ENCODE measurements around the gene VEGFB.

The VEGFB gene

DNA sequence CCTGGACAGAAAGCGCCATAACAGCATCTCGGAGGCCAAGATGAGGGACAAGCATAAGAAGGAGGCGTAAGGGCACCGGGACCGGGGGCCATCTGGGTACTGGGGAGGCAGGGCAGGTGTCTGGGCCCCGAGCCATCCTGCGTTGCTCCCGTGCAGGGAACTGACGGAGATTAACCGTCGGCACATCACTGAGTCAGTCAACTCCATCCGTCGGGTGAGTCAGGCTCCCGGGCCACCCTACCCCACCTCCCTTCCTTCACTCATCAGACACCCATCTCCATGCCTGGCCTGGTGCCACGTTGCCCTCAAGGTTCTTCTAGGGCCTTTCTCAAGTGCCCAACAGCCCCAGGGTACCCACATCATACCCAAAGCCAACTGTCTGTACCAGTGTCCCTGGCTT is 32.0 kb downstream of the VEGFB start:
- no peak overlapping the region for H3K4me2 ChIP-seq (ENCODE audit: low read depth, low read length, poor library complexity, severe bottlenecking)
- no peaks in the 10 kb centered on the region for H3K36me3 ChIP-seq (ENCODE audit: insufficient read depth, low read length)

DNA sequence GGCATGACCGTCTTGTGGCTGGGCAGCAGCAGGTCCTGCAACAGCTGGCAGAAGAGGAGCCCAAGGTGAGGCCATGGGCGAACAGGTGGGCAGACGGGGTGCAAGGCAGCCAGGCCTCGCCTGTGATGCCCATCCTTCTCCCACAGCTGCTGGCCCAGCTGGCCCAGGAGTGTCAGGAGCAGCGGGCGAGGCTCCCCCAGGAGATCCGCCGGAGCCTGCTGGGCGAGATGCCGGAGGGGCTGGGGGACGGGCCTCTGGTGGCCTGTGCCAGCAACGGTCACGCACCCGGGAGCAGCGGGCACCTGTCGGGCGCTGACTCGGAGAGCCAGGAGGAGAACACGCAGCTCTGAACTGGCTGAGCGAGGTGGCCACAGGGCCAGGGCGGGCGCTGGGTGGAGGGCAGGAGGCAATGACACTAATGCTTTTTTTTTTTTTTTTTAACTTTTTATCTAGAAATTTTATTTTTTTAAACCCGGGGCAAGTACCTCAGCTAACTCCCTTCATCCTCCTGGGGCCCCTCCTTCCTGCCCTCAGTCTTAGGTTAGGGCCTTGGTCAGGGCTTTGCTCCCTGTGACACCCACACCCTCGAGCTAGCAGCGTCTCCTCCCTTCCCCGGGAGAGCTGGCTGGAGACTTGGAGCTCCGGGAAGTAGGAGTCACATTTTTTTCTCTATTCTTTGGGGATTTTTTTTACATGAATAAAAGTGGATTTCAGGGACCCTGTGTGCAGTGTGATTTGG is 33.0 kb downstream of the VEGFB start:
- Histone ChIP-seq H3K36me3 (ENCODE audit: insufficient read depth, low read length) (no peaks in the 10 kb centered on the region), H3K4me2 (ENCODE audit: low read depth, low read length, poor library complexity, severe bottlenecking) (peak overlapping the region; percentile 82), H3F3A (ENCODE audit: low read depth) (peaks cover 6% of the 10 kb centered on the region; the same call in 1 of the 2 replicates), H3K9ac (ENCODE audit: low read depth, low read length, poor library complexity, severe bottlenecking) (peak overlapping the region; percentile 87), H3K9me2 (replicated peaks; ENCODE audit: low read depth, low read length) (no peaks in the 10 kb centered on the region), H3K9me3 (ENCODE audit: insufficient read depth, low read depth, low read length) (no peaks in the 10 kb centered on the region), H3K4me3 (ENCODE audit: low read length, poor library complexity, severe bottlenecking) (no peak overlapping the region), H3K79me2 (ENCODE audit: insufficient read depth, low read length) (no peaks in the 10 kb centered on the region; the same call in 1 of the 2 replicates), H2AFZ (ENCODE audit: low read length) (no peak overlapping the region), H3K27me3 (ENCODE audit: insufficient read depth, low read length, poor library complexity, severe bottlenecking) (no peaks in the 10 kb centered on the region), H3K4me1 (ENCODE audit: insufficient read depth, low read length, poor library complexity, severe bottlenecking) (peaks cover 24% of the 10 kb centered on the region), H4K20me1 (ENCODE audit: insufficient read depth, low read length, poor library complexity, severe bottlenecking) (no peaks in the 10 kb centered on the region)
- TF ChIP-seq, protein P1, sequence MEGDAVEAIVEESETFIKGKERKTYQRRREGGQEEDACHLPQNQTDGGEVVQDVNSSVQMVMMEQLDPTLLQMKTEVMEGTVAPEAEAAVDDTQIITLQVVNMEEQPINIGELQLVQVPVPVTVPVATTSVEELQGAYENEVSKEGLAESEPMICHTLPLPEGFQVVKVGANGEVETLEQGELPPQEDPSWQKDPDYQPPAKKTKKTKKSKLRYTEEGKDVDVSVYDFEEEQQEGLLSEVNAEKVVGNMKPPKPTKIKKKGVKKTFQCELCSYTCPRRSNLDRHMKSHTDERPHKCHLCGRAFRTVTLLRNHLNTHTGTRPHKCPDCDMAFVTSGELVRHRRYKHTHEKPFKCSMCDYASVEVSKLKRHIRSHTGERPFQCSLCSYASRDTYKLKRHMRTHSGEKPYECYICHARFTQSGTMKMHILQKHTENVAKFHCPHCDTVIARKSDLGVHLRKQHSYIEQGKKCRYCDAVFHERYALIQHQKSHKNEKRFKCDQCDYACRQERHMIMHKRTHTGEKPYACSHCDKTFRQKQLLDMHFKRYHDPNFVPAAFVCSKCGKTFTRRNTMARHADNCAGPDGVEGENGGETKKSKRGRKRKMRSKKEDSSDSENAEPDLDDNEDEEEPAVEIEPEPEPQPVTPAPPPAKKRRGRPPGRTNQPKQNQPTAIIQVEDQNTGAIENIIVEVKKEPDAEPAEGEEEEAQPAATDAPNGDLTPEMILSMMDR (conservative IDR thresholded peaks at IDR 0.05; ENCODE audit: low read length): no peak
- TF ChIP-seq EZH2phosphoT487 (IDR thresholded peaks at IDR 0.05; ENCODE audit: borderline replicate concordance): no peak

More for the DNA sequence above, 32.0 kb downstream of the VEGFB start:
- H4K20me1 ChIP-seq (ENCODE audit: insufficient read depth, low read length, poor library complexity, severe bottlenecking): no peaks in the 10 kb centered on the region
- H3K9me2 ChIP-seq (replicated peaks; ENCODE audit: low read depth, low read length): no peaks in the 10 kb centered on the region
- TF ChIP-seq, protein P1 (conservative IDR thresholded peaks at IDR 0.05; ENCODE audit: low read length): no peak
- H3K4me1 ChIP-seq (ENCODE audit: insufficient read depth, low read length, poor library complexity, severe bottlenecking): peaks cover 14% of the 10 kb centered on the region
- peaks cover 6% of the 10 kb centered on the region; the same call in 1 of the 2 replicates for H3F3A ChIP-seq (ENCODE audit: low read depth)
- H2AFZ ChIP-seq (ENCODE audit: low read length): no peak overlapping the region
- no peaks in the 10 kb centered on the region for H3K27me3 ChIP-seq (ENCODE audit: insufficient read depth, low read length, poor library complexity, severe bottlenecking)
- no peaks in the 10 kb centered on the region for H3K79me2 ChIP-seq (ENCODE audit: insufficient read depth, low read length)
- no peak overlapping the region for H3K4me3 ChIP-seq (ENCODE audit: low read length, poor library complexity, severe bottlenecking)
- H3K9ac ChIP-seq (ENCODE audit: low read depth, low read length, poor library complexity, severe bottlenecking): no peak overlapping the region
- no peaks in the 10 kb centered on the region for H3K9me3 ChIP-seq (ENCODE audit: insufficient read depth, low read depth, low read length)

DNA sequence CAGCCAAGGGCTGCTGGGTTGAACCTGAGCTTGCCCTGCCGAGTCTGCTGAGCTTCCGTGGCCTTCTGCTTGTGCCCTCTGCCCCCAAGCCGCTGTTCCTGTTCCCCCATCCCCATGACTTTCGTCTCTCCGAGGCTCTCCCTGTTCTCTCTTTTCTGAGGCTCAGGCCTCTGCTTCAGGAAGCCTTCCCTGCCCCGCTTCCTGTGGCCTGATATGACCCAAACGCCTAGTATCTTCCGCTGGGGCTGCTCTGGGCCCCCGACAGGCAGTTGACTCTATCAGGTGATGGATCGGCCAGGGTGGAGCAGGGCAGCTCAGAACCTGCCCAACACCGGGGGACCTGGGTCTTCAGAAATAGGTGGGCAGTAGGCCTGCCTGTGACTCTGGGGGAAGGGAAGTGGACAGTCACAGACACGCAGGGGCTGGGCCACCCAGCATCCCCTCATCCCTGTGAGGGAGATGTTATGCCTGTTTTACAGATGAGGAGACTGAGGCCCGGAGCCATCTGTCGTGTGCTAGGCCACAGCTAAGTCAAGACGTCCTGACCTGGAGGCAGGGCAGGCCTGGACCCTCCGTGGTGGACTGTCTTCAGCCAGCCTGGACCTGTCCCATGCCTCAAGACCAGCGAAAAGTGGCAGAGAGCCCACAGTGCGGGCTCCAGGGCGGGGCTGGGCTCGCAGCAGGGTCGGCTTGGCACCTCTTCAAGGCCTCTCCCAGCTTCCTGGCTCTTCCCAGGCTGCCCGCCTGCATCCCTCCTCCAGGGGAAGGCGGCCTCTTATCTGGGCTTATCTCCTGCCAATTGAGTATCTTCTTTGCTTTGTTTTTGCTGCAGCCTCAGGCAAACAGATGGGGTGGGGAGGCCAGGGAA is 33.9 kb downstream of the VEGFB start:
- TF ChIP-seq EZH2phosphoT487 (IDR thresholded peaks at IDR 0.05; ENCODE audit: borderline replicate concordance): no peak
- TF ChIP-seq, protein P1 (conservative IDR thresholded peaks at IDR 0.05; ENCODE audit: low read length): no peak
- H3K9ac ChIP-seq (ENCODE audit: low read depth, low read length, poor library complexity, severe bottlenecking): peak overlapping the region; percentile 87
- H3K4me3 ChIP-seq (ENCODE audit: low read length, poor library complexity, severe bottlenecking): peak overlapping the region; percentile 74
- no peaks in the 10 kb centered on the region for H3K36me3 ChIP-seq (ENCODE audit: insufficient read depth, low read length)
- H3F3A ChIP-seq (ENCODE audit: low read depth): peaks cover 6% of the 10 kb centered on the region; the same call in 1 of the 2 replicates
- H3K4me2 ChIP-seq (ENCODE audit: low read depth, low read length, poor library complexity, severe bottlenecking): peak overlapping the region; percentile 82
- H3K9me3 ChIP-seq (ENCODE audit: insufficient read depth, low read depth, low read length): no peaks in the 10 kb centered on the region
- peaks cover 27% of the 10 kb centered on the region for H3K4me1 ChIP-seq (ENCODE audit: insufficient read depth, low read length, poor library complexity, severe bottlenecking)
- no peaks in the 10 kb centered on the region for H4K20me1 ChIP-seq (ENCODE audit: insufficient read depth, low read length, poor library complexity, severe bottlenecking)
- H3K79me2 ChIP-seq (ENCODE audit: insufficient read depth, low read length): no peaks in the 10 kb centered on the region; the same call in 1 of the 2 replicates
- H2AFZ ChIP-seq (ENCODE audit: low read length): no peak overlapping the region
- no peaks in the 10 kb centered on the region for H3K27me3 ChIP-seq (ENCODE audit: insufficient read depth, low read length, poor library complexity, severe bottlenecking)
- H3K9me2 ChIP-seq (replicated peaks; ENCODE audit: low read depth, low read length): no peaks in the 10 kb centered on the region
